Adipocyte (in vitro differentiated cells): ENCODE data around the gene NEURL1.
A peak's percentile ranks its signal among the peaks of the same experiment; 100 is the strongest.
"Not testable (repeated sequence)": the region's sequence is repeated elsewhere in the genome, so short reads cannot be mapped to it uniquely, and the experiment has no call there.

Experiments
- DNase-seq: peaks from one replicate; pipeline ENCODE4 v3.0.0-alpha.2; 2015; ENCODE audit warnings: low read depth
- H3K27me3 ChIP-seq: replicated peaks from 2 replicates; pipeline ENCODE4 v1.7.0; 2013; ENCODE audit warnings: mild to moderate bottlenecking, low read length, moderate library complexity; ENCODE audit not compliant: control insufficient read depth, insufficient read depth
- H3K36me3 ChIP-seq: 2 replicates; pipeline ENCODE4 v1.7.0; 2013; ENCODE audit warnings: low read length, mild to moderate bottlenecking, moderate library complexity; ENCODE audit not compliant: control insufficient read depth, insufficient read depth, severe bottlenecking
- H3K4me1 ChIP-seq: 2 replicates; pipeline ENCODE4 v1.7.0; 2013; ENCODE audit warnings: mild to moderate bottlenecking, low read length, moderate library complexity; ENCODE audit not compliant: control insufficient read depth, insufficient read depth
- H3K4me3 ChIP-seq: 2 replicates; pipeline ENCODE4 v1.7.0; 2013; ENCODE audit warnings: mild to moderate bottlenecking, low read length, moderate library complexity
- H3K9ac ChIP-seq: 2 replicates; pipeline ENCODE4 v1.7.0; 2013; ENCODE audit warnings: mild to moderate bottlenecking, low read length, moderate library complexity
- H3K9me3 ChIP-seq: 2 replicates; pipeline ENCODE4 v1.7.0; 2013; ENCODE audit warnings: mild to moderate bottlenecking, low read length, moderate library complexity; ENCODE audit not compliant: control insufficient read depth

Gene NEURL1

DNA sequence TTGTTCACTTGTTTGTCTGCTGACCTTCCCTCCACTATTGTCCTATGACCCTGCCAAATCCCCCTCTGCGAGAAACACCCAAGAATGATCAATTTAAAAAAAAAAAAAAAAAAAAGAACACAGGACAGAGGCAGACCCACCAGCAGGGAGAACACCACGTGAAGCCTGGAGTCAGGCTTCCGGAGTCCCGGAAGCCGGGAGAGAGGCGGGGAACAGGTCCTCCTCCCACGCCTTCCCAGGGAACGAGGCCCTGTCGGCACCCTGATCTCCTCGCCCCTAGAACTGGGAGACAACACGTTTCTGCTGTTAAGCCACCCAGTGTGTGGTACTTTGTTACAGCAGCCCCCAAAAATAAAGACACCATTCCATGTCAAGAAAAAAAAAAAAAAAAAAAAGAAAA is 114.6 kb downstream of the NEURL1 start:
- not testable (repeated sequence) for DNase-seq, H3K4me3 ChIP-seq, H3K9me3 ChIP-seq, H3K27me3 ChIP-seq, H3K9ac ChIP-seq
- Histone ChIP-seq H3K36me3 (peaks cover 77% of the 10 kb centered on the region), H3K4me1 (peaks cover 21% of the 10 kb centered on the region)

DNA sequence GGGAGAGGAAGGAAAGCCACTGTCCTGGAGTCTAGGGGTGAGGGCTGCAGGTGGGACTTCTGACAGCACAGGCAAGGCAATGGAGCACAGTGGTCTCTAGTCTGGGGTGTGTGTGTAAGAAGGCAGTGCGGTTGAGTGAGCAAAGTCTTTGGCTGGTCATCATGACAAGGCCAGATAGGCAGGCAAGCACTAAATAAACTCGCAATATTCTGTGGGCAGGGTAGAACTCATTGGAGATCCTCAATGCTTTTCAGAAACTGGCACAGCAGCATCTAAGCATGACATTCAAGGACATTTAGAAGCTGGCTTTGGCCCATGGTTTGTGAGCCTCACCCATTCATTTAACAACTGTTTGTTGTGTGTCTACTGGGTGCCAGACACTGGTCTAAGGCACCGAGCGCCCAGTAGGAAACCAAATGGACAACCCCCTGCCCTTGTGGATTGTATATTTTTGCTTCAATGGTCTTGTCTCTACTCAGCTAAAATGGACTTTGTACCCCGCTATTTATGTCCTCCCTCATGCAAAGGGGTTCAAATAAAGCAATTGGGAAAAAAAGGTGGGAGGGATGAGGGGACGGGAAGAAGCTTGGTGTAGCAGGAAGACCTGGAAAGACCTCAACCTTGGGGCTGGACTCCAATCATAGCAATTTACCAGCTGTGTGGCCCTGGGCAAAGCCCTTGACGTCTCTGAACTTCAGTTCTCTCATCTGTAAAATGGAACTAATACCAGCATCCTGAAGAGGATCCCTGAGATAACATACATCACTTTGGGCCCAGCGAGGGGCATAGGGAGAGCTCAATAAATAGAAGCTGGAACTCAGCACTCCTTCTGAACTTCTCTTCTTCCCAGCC is 116.0 kb downstream of the NEURL1 start:
- DNase-seq, result no peak
- no peaks in the 10 kb centered on the region for H3K27me3 ChIP-seq
- H3K9ac ChIP-seq, result no peak overlapping the region
- no peak overlapping the region for H3K4me3 ChIP-seq
- no peaks in the 10 kb centered on the region for H3K9me3 ChIP-seq
- H3K36me3 ChIP-seq, result peaks cover 76% of the 10 kb centered on the region
- H3K4me1 ChIP-seq, result peaks cover 33% of the 10 kb centered on the region

DNA sequence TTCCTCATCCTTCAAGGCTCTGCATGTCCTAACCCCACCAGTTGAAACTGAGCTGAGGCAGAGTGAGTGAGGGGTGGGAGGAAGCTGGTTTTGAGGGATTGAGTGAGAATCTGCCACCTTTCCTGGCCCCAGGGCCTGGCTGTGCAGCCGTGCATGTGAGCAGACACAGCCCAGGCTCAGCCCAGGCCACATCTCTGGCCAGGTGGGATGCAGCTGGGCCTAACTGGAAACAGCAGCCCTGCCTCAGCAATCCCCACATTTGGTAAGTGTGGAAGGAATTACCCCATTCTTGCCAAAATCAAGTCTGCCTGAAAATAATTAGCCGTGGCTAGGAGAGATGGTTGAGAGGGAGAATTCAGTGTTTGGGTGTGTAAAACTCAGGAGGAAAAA is 116.6 kb downstream of the NEURL1 start:
- H3K9me3 ChIP-seq, result no peaks in the 10 kb centered on the region
- H3K36me3 ChIP-seq, result peaks cover 75% of the 10 kb centered on the region
- H3K4me3 ChIP-seq, result no peak overlapping the region
- no peak for DNase-seq
- H3K27me3 ChIP-seq, result no peaks in the 10 kb centered on the region
- H3K4me1 ChIP-seq, result peaks cover 39% of the 10 kb centered on the region
- no peak overlapping the region for H3K9ac ChIP-seq

DNA sequence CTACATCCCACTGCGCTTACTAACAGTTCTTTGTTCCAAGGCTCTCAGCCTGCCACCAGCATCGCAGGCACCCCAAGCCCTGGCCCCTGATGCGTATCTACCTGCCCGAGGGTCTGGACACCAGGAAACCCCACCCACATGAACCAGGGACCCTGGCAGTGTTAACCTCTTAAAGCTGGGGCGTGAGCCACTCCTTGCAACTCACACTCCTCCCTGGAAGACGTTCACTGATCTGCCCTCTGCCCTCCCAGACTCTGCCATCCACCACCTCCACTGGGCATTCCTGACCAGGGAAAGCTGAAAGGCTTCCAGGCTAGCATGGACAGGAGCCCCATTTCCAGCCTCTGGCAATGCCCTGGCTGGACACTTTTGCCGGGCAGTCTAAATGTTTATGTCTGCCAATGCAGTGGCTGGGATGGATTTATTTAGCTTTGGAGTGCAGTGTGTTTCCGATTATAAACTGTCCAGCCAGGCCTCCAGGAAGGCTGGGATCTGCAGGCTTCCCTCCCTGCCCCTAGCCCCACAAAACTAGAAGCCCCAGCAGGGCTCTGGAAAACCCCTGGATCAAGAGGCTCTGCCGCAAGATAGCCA is 117.5 kb downstream of the NEURL1 start:
- H3K4me3 ChIP-seq, result no peak overlapping the region
- DNase-seq, result no peak
- no peaks in the 10 kb centered on the region for H3K9me3 ChIP-seq

GRCh38 chr10:103612462-103613365 is 119.2 kb downstream of the NEURL1 start:
- DNase-seq, result peak; percentile 66

More for the DNA sequence above, 117.5 kb downstream of the NEURL1 start:
- Histone ChIP-seq H3K36me3 (peaks cover 69% of the 10 kb centered on the region), H3K9ac (no peak overlapping the region), H3K27me3 (no peaks in the 10 kb centered on the region), H3K4me1 (peaks cover 41% of the 10 kb centered on the region)

DNA sequence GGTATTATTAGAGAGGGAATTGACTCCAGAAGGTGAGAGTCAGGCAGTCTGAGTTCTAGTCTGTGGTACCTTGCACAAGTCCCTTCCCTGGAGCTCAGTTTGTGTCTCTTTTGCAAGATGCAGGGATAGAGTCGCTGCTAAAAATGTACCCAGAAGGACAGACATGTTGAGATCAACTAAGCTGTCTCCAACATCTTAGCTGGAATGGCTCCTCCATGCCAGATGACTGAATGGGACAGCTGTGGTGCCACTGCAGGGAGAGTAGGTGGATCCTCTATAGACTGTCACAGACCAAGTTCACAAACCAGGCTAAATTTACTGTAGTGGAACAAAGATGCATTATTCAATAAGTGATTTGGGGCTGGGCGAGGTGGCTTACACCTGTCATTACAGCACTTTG is 120.1 kb downstream of the NEURL1 start:
- no peak overlapping the region for H3K9ac ChIP-seq
- no peak overlapping the region for H3K4me3 ChIP-seq
- H3K36me3 ChIP-seq, result peaks cover 73% of the 10 kb centered on the region
- H3K9me3 ChIP-seq, result no peaks in the 10 kb centered on the region
- DNase-seq, result no peak
- no peaks in the 10 kb centered on the region for H3K27me3 ChIP-seq
- H3K4me1 ChIP-seq, result peaks cover 66% of the 10 kb centered on the region

More at GRCh38 chr10:103612462-103613365, 119.2 kb downstream of the NEURL1 start:
- Histone ChIP-seq H3K9me3 (no peaks in the 10 kb centered on the region), H3K27me3 (no peaks in the 10 kb centered on the region), H3K4me3 (no peak overlapping the region), H3K4me1 (peaks cover 57% of the 10 kb centered on the region), H3K36me3 (peaks cover 72% of the 10 kb centered on the region), H3K9ac (peak overlapping the region; percentile 44)

DNA sequence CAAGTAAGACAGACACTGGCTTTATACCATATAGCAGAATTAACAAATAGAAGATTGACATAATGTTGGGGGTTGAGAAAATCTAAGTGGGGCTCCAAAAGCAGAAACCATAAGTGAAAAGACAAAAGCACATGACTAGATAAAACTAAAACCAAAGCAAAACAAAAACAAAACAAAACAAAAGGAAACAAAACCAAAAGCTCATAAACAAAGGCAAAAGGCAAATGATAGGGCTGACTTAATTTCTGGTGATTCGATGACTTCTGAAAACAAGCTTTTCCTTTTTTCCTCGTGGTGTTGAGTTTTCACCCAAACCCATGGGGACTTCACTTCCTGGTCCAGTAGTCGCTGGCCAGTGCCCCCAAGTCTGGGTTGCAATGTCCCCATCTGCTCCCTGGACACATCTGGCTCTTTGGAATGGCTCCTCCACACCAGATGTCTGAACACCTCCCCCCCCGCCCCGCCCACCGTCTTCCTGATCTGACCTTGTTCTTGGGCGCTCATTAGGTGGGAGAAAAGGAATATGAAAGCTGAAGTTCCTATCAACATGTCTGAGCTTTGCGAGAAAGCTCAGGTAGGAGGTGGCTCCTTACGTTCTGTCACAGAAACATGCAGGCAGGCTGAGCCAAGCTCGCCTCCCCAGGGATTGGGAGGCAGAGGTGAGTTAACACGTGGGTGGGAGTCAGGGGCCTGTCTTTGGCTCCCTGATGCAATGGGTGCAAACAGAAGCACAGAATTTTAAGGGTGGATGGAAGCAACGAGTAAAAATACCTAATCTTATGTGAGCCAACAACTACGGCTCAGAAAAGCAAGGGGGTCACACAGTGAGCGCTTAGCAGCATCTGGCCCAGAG is 121.0 kb downstream of the NEURL1 start:
- Histone ChIP-seq H3K9me3 (no peaks in the 10 kb centered on the region), H3K36me3 (peaks cover 64% of the 10 kb centered on the region), H3K9ac (peak overlapping the region; percentile 65), H3K4me1 (peaks cover 75% of the 10 kb centered on the region), H3K27me3 (no peaks in the 10 kb centered on the region), H3K4me3 (no peak overlapping the region)
- no peak for DNase-seq

- peaks cover 95% of the 10 kb centered on the region for H3K4me1 ChIP-seq
- H3K36me3 ChIP-seq, result peaks cover 60% of the 10 kb centered on the region
- peak overlapping the region; percentile 80 for H3K9ac ChIP-seq
- no peaks in the 10 kb centered on the region for H3K9me3 ChIP-seq
- peak; percentile 96 for DNase-seq
- no peaks in the 10 kb centered on the region for H3K27me3 ChIP-seq
- peak overlapping the region; percentile 28 for H3K4me3 ChIP-seq
These were observed 123.4 kb downstream of the NEURL1 start for GRCh38 chr10:103616705-103617601.

DNA sequence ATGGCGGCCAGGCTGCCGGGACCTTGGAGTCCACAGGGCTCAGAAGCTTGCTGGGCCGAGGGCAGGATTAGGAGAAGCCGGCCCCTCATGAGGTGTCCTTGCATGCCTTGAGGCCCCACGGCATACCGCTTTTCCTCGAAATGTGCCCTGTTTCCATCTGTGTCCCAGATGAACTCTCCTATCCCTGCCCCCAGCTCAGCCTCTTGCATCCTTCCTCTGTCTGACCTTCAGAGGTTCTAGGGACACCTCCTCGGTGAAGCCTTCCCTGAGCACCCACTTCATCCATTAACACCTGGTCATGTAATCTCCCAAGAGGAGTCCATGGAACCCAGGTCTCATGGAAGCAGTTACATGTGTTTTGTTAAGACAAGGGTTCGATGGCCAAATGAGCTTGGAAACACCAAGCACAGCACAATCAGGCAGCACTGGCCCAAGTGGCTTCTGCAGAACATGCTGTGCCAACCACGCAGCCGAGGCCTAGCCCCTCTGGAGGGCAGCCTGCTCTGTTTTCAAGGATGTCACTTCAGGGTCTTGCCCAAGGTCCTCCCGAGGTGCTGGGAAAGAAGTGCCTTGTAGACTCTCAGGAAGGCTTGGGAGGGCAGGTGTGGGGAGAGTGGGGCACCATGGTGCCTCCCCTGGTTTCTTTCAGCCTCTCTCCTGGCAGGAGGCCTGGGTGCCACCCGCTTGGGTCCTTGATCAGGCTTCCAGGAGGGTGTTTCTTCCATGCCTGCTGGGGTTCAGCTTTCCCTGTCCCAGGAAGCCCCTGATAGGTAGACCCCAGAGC is 124.3 kb downstream of the NEURL1 start:
- Histone ChIP-seq H3K36me3 (peaks cover 59% of the 10 kb centered on the region), H3K4me1 (peaks cover 92% of the 10 kb centered on the region)
- no peak for DNase-seq

More for the DNA sequence above, 124.3 kb downstream of the NEURL1 start:
- no peaks in the 10 kb centered on the region for H3K27me3 ChIP-seq
- peak overlapping the region; percentile 80 for H3K9ac ChIP-seq
- H3K9me3 ChIP-seq, result no peaks in the 10 kb centered on the region
- H3K4me3 ChIP-seq, result peak overlapping the region; percentile 28
